Mammary epithelial cell (primary cell): Measurements from ENCODE around the gene REPIN1.

Experiments
- EZH2 ChIP-seq: IDR thresholded peaks from 2 replicates; pipeline ENCODE4 v1.6.1; 2012; ENCODE audit warnings: low read length, inconsistent platforms, borderline replicate concordance
- TF ChIP-seq, protein P1 (sequence below), 2 donors: IDR thresholded peaks in 1 of 2; conservative IDR thresholded peaks in 1 of 2; 2 replicates each; pipeline ENCODE4 v1.5.1; 2011 to 2012; ENCODE audit warnings: inconsistent platforms in 2 of 2, low read length in 2 of 2, mild to moderate bottlenecking in 2 of 2, control low read depth in 1 of 2, low read depth in 1 of 2; ENCODE audit not compliant: insufficient read depth in 1 of 2; ENCODE audit errors: extremely low read depth in 1 of 2

GRCh38 chr7:150333659-150334058 is 35.0 kb upstream of the REPIN1 start:
- TF ChIP-seq, protein P1, sequence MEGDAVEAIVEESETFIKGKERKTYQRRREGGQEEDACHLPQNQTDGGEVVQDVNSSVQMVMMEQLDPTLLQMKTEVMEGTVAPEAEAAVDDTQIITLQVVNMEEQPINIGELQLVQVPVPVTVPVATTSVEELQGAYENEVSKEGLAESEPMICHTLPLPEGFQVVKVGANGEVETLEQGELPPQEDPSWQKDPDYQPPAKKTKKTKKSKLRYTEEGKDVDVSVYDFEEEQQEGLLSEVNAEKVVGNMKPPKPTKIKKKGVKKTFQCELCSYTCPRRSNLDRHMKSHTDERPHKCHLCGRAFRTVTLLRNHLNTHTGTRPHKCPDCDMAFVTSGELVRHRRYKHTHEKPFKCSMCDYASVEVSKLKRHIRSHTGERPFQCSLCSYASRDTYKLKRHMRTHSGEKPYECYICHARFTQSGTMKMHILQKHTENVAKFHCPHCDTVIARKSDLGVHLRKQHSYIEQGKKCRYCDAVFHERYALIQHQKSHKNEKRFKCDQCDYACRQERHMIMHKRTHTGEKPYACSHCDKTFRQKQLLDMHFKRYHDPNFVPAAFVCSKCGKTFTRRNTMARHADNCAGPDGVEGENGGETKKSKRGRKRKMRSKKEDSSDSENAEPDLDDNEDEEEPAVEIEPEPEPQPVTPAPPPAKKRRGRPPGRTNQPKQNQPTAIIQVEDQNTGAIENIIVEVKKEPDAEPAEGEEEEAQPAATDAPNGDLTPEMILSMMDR (conservative IDR thresholded peaks at IDR 0.05 in 1 of 2, IDR thresholded peaks at IDR 0.05 in 1 of 2; ENCODE audit: extremely low read depth in 1 of 2, insufficient read depth in 1 of 2, low read depth in 1 of 2, low read length in 2 of 2) = no peak
- TF ChIP-seq EZH2 = no peak
